Renal pelvis (tissue), 4 donors: ENCODE measurements around the gene THRAP3. TPM values are rescaled to one million over a fixed set of nuclear protein-coding genes. Genes with fewer than 3 reads are reported as not detected.

Source experiments
- DNase-seq: peaks from one replicate; pipeline ENCODE4 v3.0.0-alpha.2; 2013
- polyA plus RNA-seq, 3 donors: library from polyadenylated mRNA; unstranded; fragments of 120-200 nt; gene quantifications; one replicate each; pipeline ENCODE4 v1.2.1, GENCODE V29; 2013; ENCODE audit not compliant: insufficient read length in 3 of 3

Gene THRAP3
- polyA plus RNA-seq, 3 donors: 140 to 158 (median 140) TPM

- DNase-seq: peak; percentile 93
Observed at GRCh38 chr1:36323636-36324352, 99.6 kb downstream of the THRAP3 start, which contains the start of gene EVA1B. TSS of gene EVA1B (minus strand) at chr1:36323645. CDS start at chr1:36323037, 608 bp downstream.

- peak; percentile 82 for DNase-seq
Observed at GRCh38 chr1:36324353-36324703, 100.1 kb downstream of the THRAP3 start.

- DNase-seq: no peak
Observed at GRCh38 chr1:36326499-36326898, 102.3 kb downstream of the THRAP3 start.

DNA sequence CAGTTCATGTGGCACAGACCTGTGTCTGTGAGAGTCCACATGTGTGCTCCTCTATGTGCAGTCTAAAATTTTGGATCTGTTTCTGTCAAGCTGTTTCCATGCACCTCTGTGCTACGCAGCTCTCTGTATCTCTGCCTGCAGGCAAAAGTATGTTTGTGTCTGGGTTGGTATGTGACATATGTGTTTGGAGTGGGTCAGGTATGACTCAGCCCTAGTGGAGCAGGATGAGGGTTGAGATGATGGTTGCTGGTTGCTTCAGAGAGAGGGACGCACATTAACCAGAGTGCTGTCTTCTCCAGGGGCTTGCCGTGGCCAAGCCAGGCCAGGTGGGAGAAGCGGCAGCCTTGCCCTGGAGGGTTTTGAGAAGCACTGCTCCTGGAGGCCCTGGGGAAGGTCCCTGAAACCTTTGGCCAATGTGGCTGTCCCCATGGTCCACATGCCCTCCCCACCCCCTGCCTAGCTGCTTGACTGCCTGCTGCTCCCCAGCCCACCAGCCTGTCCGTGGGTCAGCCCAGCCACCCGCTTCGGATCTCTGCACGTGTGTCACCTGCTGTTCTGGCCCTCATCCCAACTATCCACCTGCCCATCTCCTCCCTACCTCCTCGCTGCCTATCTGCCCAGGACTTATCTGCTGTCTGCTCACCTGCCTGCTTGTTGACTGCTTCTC lies 103.3 kb downstream of the THRAP3 start:
- no peak for DNase-seq

DNA sequence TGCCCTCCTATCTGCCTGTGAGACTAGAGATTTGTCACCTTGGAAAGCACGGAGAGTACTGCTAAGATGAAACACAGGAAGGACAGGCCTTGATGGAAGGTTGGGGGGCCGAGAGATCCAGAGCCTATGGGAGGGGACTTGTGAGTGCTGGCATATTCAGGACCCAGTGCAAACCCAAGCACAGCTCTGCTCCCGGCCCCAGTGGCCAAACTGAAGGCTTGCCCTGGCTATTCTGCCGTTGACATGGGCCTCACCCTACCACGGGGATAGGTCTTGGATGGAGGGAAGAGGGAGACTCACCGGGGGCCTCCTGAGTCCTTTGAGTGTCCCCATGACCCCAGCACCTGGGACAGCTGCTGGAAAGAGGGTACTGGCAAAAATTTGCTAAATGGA lies 103.8 kb downstream of the THRAP3 start:
- DNase-seq: no peak

GRCh38 chr1:36328713-36329112 lies 104.5 kb downstream of the THRAP3 start:
- DNase-seq: no peak

DNA sequence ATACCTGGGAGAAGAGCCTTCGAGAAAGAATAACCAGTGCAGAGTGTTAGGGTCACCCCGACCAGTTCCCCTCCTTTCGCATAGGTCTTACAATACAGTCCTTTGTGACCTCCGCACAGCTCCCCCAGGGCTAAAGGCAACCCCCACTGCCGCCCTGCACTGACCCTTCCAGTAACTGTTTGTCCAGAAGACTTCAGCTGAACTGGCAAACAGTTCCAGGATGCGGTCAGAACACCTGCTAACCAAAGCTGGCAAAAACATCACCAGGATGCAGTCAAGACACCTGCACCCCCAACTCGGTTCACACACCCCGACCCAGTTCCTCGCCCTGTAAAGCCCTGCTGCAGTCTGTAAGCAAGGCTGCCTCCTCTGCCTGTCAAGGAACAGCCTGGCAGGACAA lies 105.6 kb downstream of the THRAP3 start:
- DNase-seq: no peak

GRCh38 chr1:36330940-36331339 lies 106.7 kb downstream of the THRAP3 start:
- DNase-seq: no peak

DNA sequence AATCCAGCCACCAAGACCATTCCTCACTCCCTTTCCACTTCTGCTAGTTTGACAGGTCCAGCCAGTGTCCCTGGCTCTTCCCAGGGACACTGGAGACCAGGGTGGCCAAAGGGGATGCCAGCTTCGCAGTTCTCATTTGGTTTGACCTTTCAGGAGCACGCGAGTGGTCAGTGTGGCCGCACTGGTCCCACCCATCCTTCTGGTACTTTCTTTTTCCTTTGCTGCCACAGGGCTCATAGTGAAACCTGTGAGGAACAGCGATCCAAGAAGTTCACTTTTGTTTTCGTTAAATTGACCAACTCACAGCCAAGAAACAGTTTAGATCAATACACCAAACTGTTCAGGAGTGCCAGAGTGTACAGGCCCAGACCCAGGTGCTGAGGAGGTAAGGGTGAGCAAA lies 113.6 kb downstream of the THRAP3 start:
- DNase-seq: no peak

DNA sequence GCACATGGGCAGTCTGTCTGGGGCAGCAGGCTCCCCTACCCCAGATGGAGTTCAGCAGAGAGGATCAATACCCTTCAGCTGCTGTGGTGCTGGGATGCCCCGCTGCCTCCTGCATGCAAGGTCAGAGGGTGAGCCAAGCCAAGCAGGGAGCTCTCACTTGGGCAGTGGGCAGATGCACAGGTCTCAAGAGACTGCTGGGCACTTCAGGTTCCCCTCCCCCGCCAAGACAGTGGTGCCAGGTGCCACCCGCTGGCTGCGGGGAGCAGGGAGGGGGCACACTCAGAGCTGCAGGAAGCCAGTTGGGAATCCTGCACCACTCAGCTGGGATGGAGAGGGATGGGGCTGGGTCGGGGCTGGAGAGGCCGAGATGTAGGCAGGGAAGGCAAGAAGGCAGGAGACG lies 115.0 kb downstream of the THRAP3 start:
- no peak for DNase-seq

DNA sequence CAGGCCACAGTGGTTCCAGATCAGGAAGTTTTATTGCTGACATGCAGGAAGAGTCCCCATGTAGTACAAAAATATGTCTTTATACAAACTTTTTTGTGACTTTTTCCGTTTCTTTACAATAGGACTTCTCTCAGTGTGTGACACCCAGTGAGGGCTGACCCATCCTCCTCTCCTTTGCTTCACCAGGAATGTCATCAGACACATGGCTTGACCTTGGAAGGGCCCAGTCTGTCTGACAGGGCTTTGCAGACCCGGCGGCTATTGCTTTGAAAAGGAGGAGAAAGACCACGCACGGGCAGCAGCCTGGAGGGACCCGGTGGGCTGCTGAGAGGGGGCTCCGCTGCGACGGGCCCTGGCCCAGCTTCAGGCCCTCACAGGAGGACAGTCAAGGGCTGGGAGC lies 115.4 kb downstream of the THRAP3 start:
- no peak for DNase-seq

DNA sequence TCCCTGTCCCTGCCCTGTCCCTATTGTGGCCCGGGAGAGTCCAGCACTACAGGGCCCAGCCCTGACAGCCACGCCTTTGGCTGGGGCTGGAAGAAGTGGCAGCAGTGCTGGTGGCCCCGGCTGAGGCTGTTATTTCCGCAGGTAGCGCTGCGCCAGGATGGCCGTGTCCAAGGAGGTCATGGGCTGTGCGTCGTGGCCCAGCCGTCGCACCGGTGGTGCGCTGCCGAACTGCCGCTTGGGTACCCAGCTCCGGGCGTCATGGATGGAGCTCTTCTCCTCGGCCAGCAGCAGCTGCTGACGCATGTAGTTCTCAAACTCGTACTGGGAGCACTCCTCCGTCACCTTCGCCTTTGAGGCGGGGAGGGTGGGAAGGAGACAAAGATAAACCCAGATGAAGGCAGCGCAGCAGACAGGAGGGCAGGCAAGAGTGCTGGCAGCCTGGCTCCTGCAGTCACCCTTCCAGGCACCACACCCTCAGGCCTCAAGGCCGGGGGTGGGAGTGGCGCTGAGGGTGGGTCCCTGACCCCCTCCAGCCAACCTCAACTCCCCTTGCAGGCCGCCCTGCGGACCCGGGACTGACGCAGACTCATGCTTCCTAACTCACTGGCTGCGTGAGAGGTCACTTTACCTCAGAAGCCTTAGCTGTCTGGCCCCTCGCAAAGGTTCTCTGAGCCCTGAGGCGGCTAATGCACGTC lies 117.5 kb downstream of the THRAP3 start:
- DNase-seq: no peak

DNA sequence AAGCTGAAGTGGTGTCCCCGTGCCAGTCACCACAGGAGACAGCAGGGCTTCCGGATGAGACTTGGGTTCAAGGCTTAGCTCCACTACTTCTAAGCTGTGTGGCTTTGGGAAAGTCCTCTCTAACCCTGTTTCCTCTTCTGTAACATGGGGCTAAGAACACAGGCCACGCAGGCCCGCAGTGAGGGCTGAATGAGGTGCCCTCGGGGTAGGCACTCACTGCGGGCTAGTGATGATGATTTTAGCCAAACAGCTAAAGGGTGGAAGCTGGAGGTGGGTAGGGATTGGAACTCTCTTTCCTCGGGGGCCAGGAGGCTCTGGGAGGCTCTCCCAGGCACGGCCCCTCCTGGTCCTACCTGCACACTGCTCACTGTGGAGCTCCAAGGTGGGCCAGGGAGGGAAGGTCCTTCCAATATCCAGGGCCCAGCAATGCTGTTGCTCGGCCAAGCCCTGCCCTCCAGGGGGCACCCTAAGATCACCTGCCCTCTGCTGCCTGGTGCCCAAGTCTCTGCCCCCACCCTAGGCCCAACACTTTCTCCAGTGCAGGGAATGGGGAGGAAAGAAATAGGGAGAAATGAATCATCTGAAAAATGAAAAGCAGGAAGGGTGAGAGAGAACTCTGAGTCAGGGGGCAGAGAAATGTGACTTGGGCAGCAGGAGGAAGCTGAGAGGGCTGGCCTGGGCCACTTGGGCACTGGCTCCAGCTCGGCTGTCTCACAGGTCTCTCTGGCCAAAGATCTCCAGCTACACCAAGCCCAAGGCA lies 118.4 kb downstream of the THRAP3 start:
- no peak for DNase-seq

- DNase-seq: no peak
Observed at GRCh38 chr1:36343651-36344394, 119.6 kb downstream of the THRAP3 start.

- DNase-seq: no peak
Observed at GRCh38 chr1:36344395-36344680, 120.1 kb downstream of the THRAP3 start.

DNA sequence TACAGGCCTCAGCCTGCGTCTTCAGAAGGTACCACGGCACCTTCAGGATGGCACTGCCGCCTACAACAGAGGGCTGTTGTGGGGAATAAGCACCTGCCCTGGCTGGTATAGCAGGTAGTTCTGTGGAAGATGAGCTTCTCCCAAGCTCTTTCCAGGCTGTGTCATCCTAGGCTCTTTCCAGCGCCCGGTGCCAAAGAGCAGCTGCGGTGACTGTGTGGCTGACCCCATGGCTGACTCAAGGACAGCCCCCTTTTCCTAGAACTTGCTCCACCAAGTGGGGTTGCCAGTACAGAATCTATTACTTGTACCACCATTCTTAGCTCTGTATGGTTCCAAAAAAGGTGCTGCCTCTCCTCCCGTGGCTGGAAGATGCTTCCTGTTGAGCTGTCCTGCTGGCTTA lies 121.1 kb downstream of the THRAP3 start:
- no peak for DNase-seq

DNA sequence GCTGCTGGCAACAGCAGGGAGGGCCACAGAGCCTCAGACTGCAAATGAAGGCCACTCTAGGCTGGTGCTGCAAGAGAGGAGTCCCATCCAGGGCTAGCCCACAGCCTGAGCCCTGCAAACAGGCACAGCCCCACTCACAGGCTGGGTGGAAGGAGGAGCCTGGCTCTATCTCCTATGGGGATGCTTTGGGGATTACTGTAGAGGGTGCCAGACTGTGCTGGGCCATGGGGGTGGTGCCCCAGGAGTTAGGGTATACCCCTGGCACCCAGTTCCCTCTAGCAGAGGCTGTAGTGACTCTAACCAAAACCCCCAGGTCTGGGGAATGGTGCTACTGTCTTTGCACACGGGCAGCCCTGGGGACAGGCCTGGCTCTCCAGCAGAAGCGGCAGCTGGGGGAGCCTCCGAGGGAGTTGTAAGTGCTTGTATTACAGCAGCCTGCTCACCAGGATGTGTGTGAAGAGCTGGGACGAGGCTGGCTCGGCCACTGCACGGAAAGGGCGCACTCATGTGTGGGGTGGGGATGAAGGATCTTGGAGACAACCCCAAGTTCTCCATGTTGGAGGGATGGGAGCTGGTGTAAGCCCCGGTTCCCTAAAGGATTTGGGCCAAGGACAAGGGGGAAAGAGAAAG lies 122.6 kb downstream of the THRAP3 start:
- DNase-seq: no peak

GRCh38 chr1:36349241-36349671 lies 125.0 kb downstream of the THRAP3 start:
- no peak for DNase-seq

DNA sequence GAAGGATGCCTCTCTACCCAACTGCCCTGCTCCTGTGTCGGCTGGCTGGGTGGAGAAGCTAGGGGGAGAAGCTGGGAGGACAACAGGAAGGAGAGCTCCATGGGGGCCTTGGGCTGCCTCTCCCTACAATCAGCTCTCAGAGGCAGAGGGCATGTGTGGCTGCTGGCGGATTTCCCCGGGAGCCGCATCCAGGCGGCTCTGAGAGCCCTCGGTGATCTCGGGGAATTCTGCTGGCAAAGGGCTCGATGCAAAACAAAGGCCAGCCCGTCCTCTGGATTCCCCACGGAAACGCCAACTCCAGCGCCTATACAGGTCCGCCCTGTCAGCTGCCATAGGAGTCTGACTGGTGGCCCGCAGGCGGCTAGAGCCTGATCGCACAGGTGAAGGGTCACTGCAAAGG lies 125.6 kb downstream of the THRAP3 start:
- DNase-seq: no peak

- no peak for DNase-seq
Observed at GRCh38 chr1:36350659-36351226, 126.5 kb downstream of the THRAP3 start.
